ENCODE data around the gene PXMP4.

Gene PXMP4

GRCh38 chr20:33673410-33674293 is 46.5 kb downstream of the PXMP4 start:
- TF ChIP-seq, protein P1, sequence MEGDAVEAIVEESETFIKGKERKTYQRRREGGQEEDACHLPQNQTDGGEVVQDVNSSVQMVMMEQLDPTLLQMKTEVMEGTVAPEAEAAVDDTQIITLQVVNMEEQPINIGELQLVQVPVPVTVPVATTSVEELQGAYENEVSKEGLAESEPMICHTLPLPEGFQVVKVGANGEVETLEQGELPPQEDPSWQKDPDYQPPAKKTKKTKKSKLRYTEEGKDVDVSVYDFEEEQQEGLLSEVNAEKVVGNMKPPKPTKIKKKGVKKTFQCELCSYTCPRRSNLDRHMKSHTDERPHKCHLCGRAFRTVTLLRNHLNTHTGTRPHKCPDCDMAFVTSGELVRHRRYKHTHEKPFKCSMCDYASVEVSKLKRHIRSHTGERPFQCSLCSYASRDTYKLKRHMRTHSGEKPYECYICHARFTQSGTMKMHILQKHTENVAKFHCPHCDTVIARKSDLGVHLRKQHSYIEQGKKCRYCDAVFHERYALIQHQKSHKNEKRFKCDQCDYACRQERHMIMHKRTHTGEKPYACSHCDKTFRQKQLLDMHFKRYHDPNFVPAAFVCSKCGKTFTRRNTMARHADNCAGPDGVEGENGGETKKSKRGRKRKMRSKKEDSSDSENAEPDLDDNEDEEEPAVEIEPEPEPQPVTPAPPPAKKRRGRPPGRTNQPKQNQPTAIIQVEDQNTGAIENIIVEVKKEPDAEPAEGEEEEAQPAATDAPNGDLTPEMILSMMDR (IDR thresholded peaks at IDR 0.05; ENCODE audit: low read depth, low read length) = no peak
- TF ChIP-seq EZH2phosphoT487 (IDR thresholded peaks at IDR 0.05; ENCODE audit: low read depth) = no peak
- Histone ChIP-seq H3K4me3 (ENCODE audit: low read length) (peak overlapping the region; percentile 77), H3K27me3 (ENCODE audit: low read depth, low read length) (no peaks in the 10 kb centered on the region), H4K20me1 (ENCODE audit: insufficient read depth, low read length) (peaks cover 35% of the 10 kb centered on the region), H3K9ac (ENCODE audit: low read length) (peak overlapping the region; percentile 69), H3K79me2 (ENCODE audit: low read length) (no peaks in the 10 kb centered on the region), H3K9me3 (ENCODE audit: insufficient read depth, low read length) (no peaks in the 10 kb centered on the region), H3K27ac (ENCODE audit: low read length) (no peak overlapping the region), H3K4me1 (ENCODE audit: low read length) (peaks cover 16% of the 10 kb centered on the region), H3K4me2 (ENCODE audit: low read length) (peak overlapping the region; percentile 83), H2AFZ (ENCODE audit: low read depth, low read length) (no peak overlapping the region), H3K36me3 (replicated peaks; ENCODE audit: low read depth, low read length) (peaks cover 32% of the 10 kb centered on the region)

DNA sequence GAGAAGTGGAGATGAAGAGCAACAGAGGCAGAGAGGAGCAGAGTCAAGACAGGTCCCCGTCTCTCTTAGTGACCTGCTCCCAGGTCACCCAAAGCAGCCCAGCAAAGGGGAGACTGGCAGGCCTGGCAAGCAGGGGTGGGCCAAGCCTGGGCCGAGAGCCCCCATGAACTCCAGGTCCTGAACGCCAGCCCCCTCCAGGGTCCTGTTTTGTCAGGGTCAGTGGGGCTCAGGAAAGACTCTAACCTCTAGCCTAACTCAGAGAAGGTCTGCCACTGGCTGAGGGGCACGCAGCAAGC is 47.0 kb downstream of the PXMP4 start:
- Histone ChIP-seq H3K4me2 (ENCODE audit: low read length) (peak overlapping the region; percentile 83), H4K20me1 (ENCODE audit: insufficient read depth, low read length) (peaks cover 30% of the 10 kb centered on the region), H3K9ac (ENCODE audit: low read length) (no peak overlapping the region), H3K79me2 (ENCODE audit: low read length) (no peaks in the 10 kb centered on the region), H3K4me3 (ENCODE audit: low read length) (peak overlapping the region; percentile 77; the same call in 1 of the 2 replicates), H3K36me3 (replicated peaks; ENCODE audit: low read depth, low read length) (peaks cover 28% of the 10 kb centered on the region), H3K27me3 (ENCODE audit: low read depth, low read length) (no peaks in the 10 kb centered on the region), H3K9me3 (ENCODE audit: insufficient read depth, low read length) (no peaks in the 10 kb centered on the region), H2AFZ (ENCODE audit: low read depth, low read length) (no peak overlapping the region), H3K27ac (ENCODE audit: low read length) (no peak overlapping the region), H3K4me1 (ENCODE audit: low read length) (peaks cover 19% of the 10 kb centered on the region)
- no peak for TF ChIP-seq EZH2phosphoT487 (IDR thresholded peaks at IDR 0.05; ENCODE audit: low read depth)
- TF ChIP-seq, protein P1 (IDR thresholded peaks at IDR 0.05; ENCODE audit: low read depth, low read length) = no peak

- H3K79me2 ChIP-seq (ENCODE audit: low read length) = no peaks in the 10 kb centered on the region
- no peaks in the 10 kb centered on the region for H3K9me3 ChIP-seq (ENCODE audit: insufficient read depth, low read length)
- peaks cover 25% of the 10 kb centered on the region for H4K20me1 ChIP-seq (ENCODE audit: insufficient read depth, low read length)
- no peak overlapping the region for H2AFZ ChIP-seq (ENCODE audit: low read depth, low read length)
- peaks cover 22% of the 10 kb centered on the region for H3K4me1 ChIP-seq (ENCODE audit: low read length)
- no peaks in the 10 kb centered on the region for H3K27me3 ChIP-seq (ENCODE audit: low read depth, low read length)
- H3K27ac ChIP-seq (ENCODE audit: low read length) = no peak overlapping the region
- no peak overlapping the region for H3K4me3 ChIP-seq (ENCODE audit: low read length)
- no peak overlapping the region for H3K4me2 ChIP-seq (ENCODE audit: low read length)
- peaks cover 23% of the 10 kb centered on the region for H3K36me3 ChIP-seq (replicated peaks; ENCODE audit: low read depth, low read length)
- no peak overlapping the region for H3K9ac ChIP-seq (ENCODE audit: low read length)
- TF ChIP-seq, protein P1 (IDR thresholded peaks at IDR 0.05; ENCODE audit: low read depth, low read length) = no peak
- TF ChIP-seq EZH2phosphoT487 (IDR thresholded peaks at IDR 0.05; ENCODE audit: low read depth) = no peak
These were observed 47.5 kb downstream of the PXMP4 start for GRCh38 chr20:33672426-33673113.

GRCh38 chr20:33671573-33672288 is 48.4 kb downstream of the PXMP4 start:
- Histone ChIP-seq H3K9me3 (ENCODE audit: insufficient read depth, low read length) (no peaks in the 10 kb centered on the region), H3K9ac (ENCODE audit: low read length) (no peak overlapping the region), H3K4me3 (ENCODE audit: low read length) (no peak overlapping the region), H3K4me1 (ENCODE audit: low read length) (peaks cover 29% of the 10 kb centered on the region), H3K79me2 (ENCODE audit: low read length) (no peaks in the 10 kb centered on the region), H4K20me1 (ENCODE audit: insufficient read depth, low read length) (peaks cover 18% of the 10 kb centered on the region), H3K36me3 (replicated peaks; ENCODE audit: low read depth, low read length) (peaks cover 15% of the 10 kb centered on the region), H3K27me3 (ENCODE audit: low read depth, low read length) (no peaks in the 10 kb centered on the region), H3K27ac (ENCODE audit: low read length) (no peak overlapping the region), H2AFZ (ENCODE audit: low read depth, low read length) (no peak overlapping the region), H3K4me2 (ENCODE audit: low read length) (no peak overlapping the region)
- TF ChIP-seq, protein P1 (IDR thresholded peaks at IDR 0.05; ENCODE audit: low read depth, low read length) = no peak
- TF ChIP-seq EZH2phosphoT487 (IDR thresholded peaks at IDR 0.05; ENCODE audit: low read depth) = no peak

Measured in OCI-LY3 (cell line).